SH-SY5Y (cell line): Measurements from ENCODE around the gene TBCCD1.

Experiments
- GATA2 ChIP-seq: IDR thresholded peaks from 2 replicates; pipeline ENCODE4 v1.6.1; 2011; ENCODE audit warnings: mild to moderate bottlenecking, low read depth, low read length
- GATA3 ChIP-seq: IDR thresholded peaks from 2 replicates; pipeline ENCODE4 v1.6.1; 2011; ENCODE audit warnings: low read depth, mild to moderate bottlenecking, low read length, moderate library complexity

- TF ChIP-seq GATA2 (no peak), GATA3 (no peak)
These were observed 57.7 kb downstream of the TBCCD1 start for GRCh38 chr3:186509423-186509822.
